Measurements from ENCODE around the gene GAST. TPM values are rescaled to one million over a fixed set of nuclear protein-coding genes. Genes with fewer than 3 reads are reported as not detected.

Gene GAST, protein sequence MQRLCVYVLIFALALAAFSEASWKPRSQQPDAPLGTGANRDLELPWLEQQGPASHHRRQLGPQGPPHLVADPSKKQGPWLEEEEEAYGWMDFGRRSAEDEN
- not detected for polyA plus RNA-seq (2013, experiment 1 of 2)
- not detected for polyA plus RNA-seq (2013, experiment 2 of 2)

DNA sequence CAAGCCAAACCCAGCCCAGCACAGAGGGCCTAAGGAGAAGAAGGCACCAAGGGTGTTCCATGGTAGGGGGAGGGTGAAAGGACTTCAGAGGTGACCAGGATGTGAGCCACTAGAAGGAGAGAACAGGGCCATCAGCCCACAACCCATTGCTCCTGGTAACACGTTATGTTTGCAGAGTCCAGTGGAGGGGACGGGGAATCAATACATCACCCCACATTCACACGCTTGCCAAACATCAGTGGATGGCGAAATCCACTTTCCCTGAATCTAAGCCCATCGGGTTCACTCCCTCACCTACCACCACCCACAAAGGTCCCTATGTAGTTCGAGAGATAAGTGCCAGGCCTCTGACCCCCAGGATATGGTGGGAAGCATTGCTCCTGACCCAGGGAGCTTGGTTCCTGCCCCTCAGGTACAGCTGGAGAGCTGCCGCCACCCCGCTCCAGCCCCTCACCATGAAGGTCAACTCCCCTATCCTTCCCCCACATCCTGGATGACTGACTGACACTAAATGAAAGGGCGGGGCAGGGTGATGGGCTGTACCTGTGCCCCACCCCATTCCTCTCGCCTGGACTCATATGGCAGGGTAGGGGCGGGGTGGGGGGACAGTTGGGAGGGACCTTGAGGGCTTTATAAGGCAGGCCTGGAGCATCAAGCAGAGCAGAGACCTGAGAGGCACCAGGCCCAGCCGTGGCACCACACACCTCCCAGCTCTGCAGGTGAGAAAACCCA, at the start of gene GAST:
GAST (plus strand) TSS at position 663 of the 732 bp plus-strand sequence. CDS start 3,106 bp downstream, outside the sequence.
- 88% methylated on average over 12 of the region's 12 CpGs for WGBS

DNA sequence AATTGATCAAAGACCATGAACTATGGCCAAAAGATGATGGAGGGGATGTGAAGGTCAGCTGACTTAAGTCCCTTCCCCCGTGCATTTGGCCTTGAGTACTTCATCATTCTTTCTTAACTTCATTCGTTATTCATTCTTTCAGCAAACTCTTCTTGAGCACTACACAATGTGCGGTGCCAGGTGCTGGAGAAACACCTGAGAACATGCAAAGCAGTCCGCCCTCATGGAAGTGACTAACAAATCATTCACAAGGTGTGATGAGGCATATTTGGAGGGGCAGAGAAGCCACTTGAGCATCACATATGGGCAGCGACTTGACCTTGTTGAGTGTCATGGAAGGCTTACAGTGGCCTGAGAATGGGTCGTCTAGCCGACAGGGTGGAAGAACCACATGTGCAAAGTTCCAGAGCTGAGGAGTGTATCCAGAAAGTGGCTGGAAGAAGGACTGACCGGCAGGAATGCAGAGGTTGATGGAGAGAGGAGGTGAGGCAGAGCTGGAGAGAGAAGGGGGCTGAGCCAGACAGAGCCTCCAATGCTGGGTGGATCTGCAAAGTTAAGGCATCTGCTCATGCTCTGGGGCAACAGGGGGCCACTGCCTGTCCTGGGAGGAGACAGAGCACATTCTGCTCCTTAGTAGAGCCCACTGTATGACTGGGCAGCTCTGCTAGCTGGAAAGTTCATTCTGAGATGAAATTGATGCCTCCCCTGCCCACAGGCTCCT, 48.5 kb upstream of the GAST start:
- Histone ChIP-seq H3K4me1 (ENCODE audit: insufficient read depth, low read length) (peaks cover 8% of the 10 kb centered on the region; the same call in 1 of the 2 replicates), H3K27me3 (ENCODE audit: insufficient read depth, low read length) (peaks cover 9% of the 10 kb centered on the region; the same call in 1 of the 2 replicates), H3K9me3 (ENCODE audit: insufficient read depth, low read depth, low read length) (no peaks in the 10 kb centered on the region), H3K27ac (ENCODE audit: low read depth, low read length) (no peak overlapping the region), H3K9ac (ENCODE audit: low read depth, low read length) (no peak overlapping the region), H3K36me3 (ENCODE audit: insufficient read depth, low read length) (no peaks in the 10 kb centered on the region), H3K4me3 (ENCODE audit: low read length) (no peak overlapping the region)
- 75% methylated on average over 8 of the region's 8 CpGs for WGBS

More for the DNA sequence above, at the start of gene GAST:
- Histone ChIP-seq H3K4me3 (ENCODE audit: low read length) (no peak within 1 kb of the TSS), H3K9ac (ENCODE audit: low read depth, low read length) (no peak within 1 kb of the TSS), H3K27me3 (ENCODE audit: insufficient read depth, low read length) (peaks cover 61% of the 10 kb centered on the region), H3K27ac (ENCODE audit: low read depth, low read length) (no peak within 1 kb of the TSS), H3K4me1 (ENCODE audit: insufficient read depth, low read length) (no peaks in the 10 kb centered on the region), H3K36me3 (ENCODE audit: insufficient read depth, low read length) (no peaks in the 10 kb centered on the region), H3K9me3 (ENCODE audit: insufficient read depth, low read depth, low read length) (no peaks in the 10 kb centered on the region)

DNA sequence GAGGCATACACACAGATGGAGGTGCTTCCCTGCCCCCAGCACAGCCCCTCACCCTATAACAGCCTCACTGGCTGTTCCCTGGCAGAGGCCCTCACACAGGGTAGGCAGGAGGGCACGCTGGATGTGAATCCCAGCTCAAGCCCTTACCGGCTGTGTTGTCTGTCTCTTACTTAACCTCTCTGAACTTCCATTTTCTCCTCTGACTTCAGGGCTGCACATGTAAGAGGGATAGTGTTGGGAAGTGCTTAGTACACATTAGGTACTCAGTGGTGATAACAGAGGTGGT, 48.0 kb upstream of the GAST start:
- Histone ChIP-seq H3K9ac (ENCODE audit: low read depth, low read length) (no peak overlapping the region), H3K9me3 (ENCODE audit: insufficient read depth, low read depth, low read length) (no peaks in the 10 kb centered on the region), H3K27me3 (ENCODE audit: insufficient read depth, low read length) (peaks cover 9% of the 10 kb centered on the region; the same call in 1 of the 2 replicates), H3K4me1 (ENCODE audit: insufficient read depth, low read length) (peaks cover 8% of the 10 kb centered on the region; the same call in 1 of the 2 replicates), H3K4me3 (ENCODE audit: low read length) (no peak overlapping the region), H3K36me3 (ENCODE audit: insufficient read depth, low read length) (no peaks in the 10 kb centered on the region), H3K27ac (ENCODE audit: low read depth, low read length) (no peak overlapping the region)
- 90% methylated on average over 2 of the region's 2 CpGs for WGBS

DNA sequence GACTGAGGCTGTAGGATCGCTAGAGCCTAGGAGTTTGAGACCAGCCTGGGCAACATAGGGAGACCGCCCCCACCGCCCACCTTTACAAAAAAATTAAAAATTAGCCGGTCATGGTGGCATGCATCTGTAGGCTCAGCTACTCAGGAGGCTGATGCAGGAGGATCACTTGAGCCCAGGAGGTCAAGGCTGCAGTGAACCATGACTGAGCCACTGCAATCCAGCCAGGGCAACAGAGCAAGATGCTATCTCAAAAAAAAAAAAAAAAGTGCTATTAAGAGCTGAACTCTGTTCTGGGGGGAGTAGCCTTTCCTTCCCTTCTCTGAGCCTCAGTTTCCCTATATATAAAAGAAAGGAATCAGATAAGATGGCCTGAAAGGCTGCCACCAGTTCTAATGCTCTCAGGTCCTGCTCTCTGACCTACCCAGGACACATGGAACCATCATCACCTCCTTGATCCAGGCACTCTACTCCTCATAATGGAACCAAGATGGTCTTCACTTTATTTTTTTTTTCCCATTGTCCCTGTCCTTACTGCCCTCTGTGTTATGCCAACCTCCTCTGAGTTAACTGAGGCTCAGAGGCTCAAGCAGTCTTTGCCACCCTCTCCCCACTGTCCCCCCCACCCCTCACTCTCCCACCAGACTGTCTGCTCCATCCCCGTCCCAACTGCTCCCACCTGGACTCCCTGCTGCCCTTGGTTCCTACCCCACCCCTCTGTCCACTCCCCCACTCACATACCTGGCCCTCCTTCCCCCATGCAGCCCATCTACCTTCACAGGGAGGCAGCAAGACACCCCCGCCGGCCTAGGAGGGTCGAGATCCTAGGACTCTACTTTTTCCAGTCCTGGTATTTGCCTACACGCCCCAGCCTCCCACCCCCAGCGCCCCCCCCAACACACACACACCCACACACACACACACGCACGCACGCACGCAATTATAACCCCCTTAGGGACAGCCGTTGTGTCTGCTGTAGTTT, 47.3 kb upstream of the GAST start:
- Histone ChIP-seq H3K9ac (ENCODE audit: low read depth, low read length) (no peak overlapping the region), H3K4me3 (ENCODE audit: low read length) (no peak overlapping the region), H3K27me3 (ENCODE audit: insufficient read depth, low read length) (peaks cover 9% of the 10 kb centered on the region; the same call in 1 of the 2 replicates), H3K27ac (ENCODE audit: low read depth, low read length) (no peak overlapping the region), H3K4me1 (ENCODE audit: insufficient read depth, low read length) (peaks cover 8% of the 10 kb centered on the region; the same call in 1 of the 2 replicates), H3K36me3 (ENCODE audit: insufficient read depth, low read length) (no peaks in the 10 kb centered on the region), H3K9me3 (ENCODE audit: insufficient read depth, low read depth, low read length) (no peaks in the 10 kb centered on the region)
- 86% methylated on average over 15 of the region's 15 CpGs for WGBS

DNA sequence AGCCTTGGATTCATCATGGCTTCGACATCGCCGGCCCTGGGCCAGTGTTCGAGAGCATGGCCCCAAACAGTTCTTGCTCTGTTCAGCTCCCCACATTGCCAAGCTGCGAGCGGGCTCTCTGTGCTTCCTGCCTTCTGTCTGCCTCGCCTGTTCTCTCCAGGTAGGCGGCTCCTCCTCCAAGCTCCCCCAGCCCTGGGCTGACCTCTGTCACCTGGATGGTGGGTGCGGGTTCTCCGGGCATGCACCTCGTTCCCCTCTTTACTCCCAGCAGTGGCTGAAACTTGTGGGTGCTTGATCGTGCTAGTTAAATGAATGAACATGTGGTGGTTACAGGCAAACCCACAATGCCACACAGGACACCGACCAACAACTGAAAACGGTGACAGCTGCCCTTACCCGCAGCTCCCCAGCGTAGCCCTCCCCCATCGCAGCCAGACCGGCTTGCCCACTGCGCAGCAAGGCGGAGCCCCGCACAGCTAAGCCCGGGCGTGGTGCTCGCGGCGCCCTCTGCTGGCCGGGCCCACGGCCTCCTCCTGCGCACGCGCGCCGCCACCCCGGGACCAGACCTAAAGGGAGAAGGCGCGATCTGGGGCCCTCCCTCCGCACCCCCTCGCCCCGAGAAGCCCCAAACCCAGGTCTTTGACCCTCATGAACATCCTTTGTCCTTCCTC, 46.4 kb upstream of the GAST start:
- peak overlapping the region; percentile 47 for H3K9ac ChIP-seq (ENCODE audit: low read depth, low read length)
- peak overlapping the region; percentile 71 for H3K4me3 ChIP-seq (ENCODE audit: low read length)
- H3K27me3 ChIP-seq (ENCODE audit: insufficient read depth, low read length): peaks cover 9% of the 10 kb centered on the region; the same call in 1 of the 2 replicates
- WGBS: 17% methylated on average over 38 of the region's 39 CpGs
- no peaks in the 10 kb centered on the region for H3K9me3 ChIP-seq (ENCODE audit: insufficient read depth, low read depth, low read length)
- no peak overlapping the region for H3K27ac ChIP-seq (ENCODE audit: low read depth, low read length)
- H3K36me3 ChIP-seq (ENCODE audit: insufficient read depth, low read length): no peaks in the 10 kb centered on the region
- peaks cover 8% of the 10 kb centered on the region; the same call in 1 of the 2 replicates for H3K4me1 ChIP-seq (ENCODE audit: insufficient read depth, low read length)

DNA sequence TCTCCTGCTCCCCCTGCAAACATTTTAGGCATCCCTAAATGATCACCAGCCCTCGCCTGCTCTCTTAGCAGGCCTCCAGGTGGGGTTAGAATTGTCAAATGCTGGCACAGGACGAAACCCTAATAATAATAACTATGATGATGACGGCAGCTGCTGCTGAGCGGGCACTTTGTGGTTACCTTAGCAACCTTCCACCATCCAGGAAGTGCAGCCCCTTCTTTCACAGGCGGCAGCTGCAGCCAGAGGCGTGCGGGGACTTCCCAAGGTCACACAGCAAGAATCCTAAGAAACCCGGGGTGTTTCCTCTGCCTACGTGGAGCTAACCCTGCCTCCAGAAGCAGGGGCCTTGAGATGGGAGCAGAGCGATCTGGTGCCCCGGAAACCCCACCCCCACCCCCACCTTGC, 45.9 kb upstream of the GAST start:
- peak overlapping the region; percentile 47 for H3K9ac ChIP-seq (ENCODE audit: low read depth, low read length)
- peak overlapping the region; percentile 71 for H3K4me3 ChIP-seq (ENCODE audit: low read length)
- no peaks in the 10 kb centered on the region for H3K9me3 ChIP-seq (ENCODE audit: insufficient read depth, low read depth, low read length)
- H3K27me3 ChIP-seq (ENCODE audit: insufficient read depth, low read length): peaks cover 9% of the 10 kb centered on the region; the same call in 1 of the 2 replicates
- no peaks in the 10 kb centered on the region for H3K36me3 ChIP-seq (ENCODE audit: insufficient read depth, low read length)
- WGBS: 3% methylated on average over 11 of the region's 11 CpGs
- peaks cover 8% of the 10 kb centered on the region; the same call in 1 of the 2 replicates for H3K4me1 ChIP-seq (ENCODE audit: insufficient read depth, low read length)
- no peak overlapping the region for H3K27ac ChIP-seq (ENCODE audit: low read depth, low read length)

DNA sequence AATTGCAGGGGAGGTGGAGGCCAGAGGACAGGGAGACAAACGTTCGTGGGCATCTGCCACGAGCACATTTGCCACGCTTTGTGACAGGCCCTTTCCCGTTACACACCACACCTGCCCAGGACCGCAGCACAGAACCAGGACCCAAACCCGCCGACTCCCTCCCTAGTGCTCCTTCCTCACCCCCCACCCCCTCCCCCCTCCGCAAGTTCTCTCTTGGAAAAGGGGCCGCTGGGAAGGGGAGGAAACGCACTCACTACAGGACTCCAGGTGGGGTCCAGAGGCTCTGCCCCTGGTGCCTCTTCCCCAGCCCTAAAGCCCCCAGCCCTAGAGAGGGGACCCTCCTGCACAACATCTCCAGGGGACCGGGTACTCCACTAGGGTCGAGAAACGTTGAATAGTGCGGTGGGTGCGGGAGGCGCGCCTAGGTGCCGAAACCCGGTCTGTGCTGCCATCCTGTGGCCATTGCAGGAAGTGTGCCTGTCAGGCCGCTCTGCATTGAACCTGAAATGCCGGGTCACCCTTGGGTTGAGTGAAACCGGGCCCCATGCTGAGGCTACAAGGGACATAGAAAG, 45.3 kb upstream of the GAST start:
- Histone ChIP-seq H3K36me3 (ENCODE audit: insufficient read depth, low read length) (no peaks in the 10 kb centered on the region), H3K4me3 (ENCODE audit: low read length) (peak overlapping the region; percentile 71), H3K27me3 (ENCODE audit: insufficient read depth, low read length) (peaks cover 9% of the 10 kb centered on the region; the same call in 1 of the 2 replicates), H3K4me1 (ENCODE audit: insufficient read depth, low read length) (peaks cover 8% of the 10 kb centered on the region; the same call in 1 of the 2 replicates), H3K9ac (ENCODE audit: low read depth, low read length) (no peak overlapping the region), H3K27ac (ENCODE audit: low read depth, low read length) (no peak overlapping the region), H3K9me3 (ENCODE audit: insufficient read depth, low read depth, low read length) (no peaks in the 10 kb centered on the region)
- WGBS: under 1% methylated on average over 22 of the region's 23 CpGs

DNA sequence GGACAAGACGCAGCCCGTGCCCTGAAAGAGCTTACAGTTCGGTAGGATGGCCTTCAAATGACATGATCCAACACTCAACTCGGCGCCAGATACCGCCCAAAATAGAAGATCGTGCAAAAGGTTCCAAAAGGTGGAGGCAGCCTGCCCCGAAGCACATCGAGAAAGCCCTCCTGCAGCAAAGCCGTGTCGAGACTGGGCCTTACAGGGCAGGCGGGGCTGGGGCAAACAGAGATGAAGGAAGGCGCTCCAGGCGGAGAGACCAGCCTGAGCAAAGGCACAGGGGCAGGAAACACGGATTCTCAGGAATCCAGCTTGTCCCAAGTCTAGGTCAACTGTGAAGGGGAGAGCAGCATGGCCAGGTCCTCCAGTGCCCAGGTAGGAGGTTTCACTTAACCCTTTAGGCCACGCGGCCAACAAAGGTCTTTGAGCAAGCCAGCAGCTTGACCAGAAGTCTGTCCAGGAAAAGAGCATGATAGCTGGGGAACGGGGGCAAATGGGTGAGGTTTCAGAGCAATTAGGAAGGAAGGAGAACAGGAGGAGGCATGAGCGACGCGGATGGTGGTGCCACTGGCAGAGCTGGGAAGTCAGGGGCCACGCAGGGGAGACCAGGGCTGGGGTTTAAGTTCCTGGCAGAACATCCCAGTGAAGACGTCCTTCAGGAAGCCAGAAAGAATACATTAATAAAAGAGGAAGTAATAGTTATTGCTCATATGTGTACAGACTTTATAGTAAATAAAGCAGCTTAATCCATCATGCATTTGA, 44.7 kb upstream of the GAST start:
- Histone ChIP-seq H3K36me3 (ENCODE audit: insufficient read depth, low read length) (no peaks in the 10 kb centered on the region), H3K9me3 (ENCODE audit: insufficient read depth, low read depth, low read length) (no peaks in the 10 kb centered on the region), H3K27me3 (ENCODE audit: insufficient read depth, low read length) (peaks cover 9% of the 10 kb centered on the region; the same call in 1 of the 2 replicates), H3K27ac (ENCODE audit: low read depth, low read length) (no peak overlapping the region), H3K4me1 (ENCODE audit: insufficient read depth, low read length) (peaks cover 8% of the 10 kb centered on the region; the same call in 1 of the 2 replicates), H3K9ac (ENCODE audit: low read depth, low read length) (no peak overlapping the region), H3K4me3 (ENCODE audit: low read length) (peak overlapping the region; percentile 71)
- 52% methylated on average over 22 of the region's 23 CpGs for WGBS

DNA sequence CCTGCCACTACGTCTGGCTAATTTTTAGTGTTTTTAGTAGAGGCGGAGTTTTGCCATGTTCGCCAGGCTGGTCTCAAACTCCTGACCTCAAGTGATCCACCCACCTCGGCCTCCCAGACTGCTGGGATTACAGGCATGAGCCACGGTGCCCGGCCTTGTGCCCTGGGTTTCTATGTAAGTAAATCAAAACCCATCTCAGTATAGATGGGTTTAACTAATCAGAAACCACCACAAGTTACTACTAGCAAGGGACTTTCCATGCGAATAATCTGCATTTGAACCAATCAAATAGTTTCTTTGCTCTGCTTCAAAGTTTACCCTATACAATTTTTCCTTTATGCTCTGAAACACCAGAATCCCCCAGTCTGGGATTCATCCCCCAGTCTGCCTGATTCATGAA, 40.0 kb upstream of the GAST start:
- Histone ChIP-seq H3K4me1 (ENCODE audit: insufficient read depth, low read length) (peaks cover 20% of the 10 kb centered on the region), H3K9ac (ENCODE audit: low read depth, low read length) (no peak overlapping the region)
- WGBS: 94% methylated on average over 7 of the region's 7 CpGs

More for the DNA sequence above, 40.0 kb upstream of the GAST start:
- H3K36me3 ChIP-seq (ENCODE audit: insufficient read depth, low read length): no peaks in the 10 kb centered on the region
- H3K27ac ChIP-seq (ENCODE audit: low read depth, low read length): no peak overlapping the region
- no peaks in the 10 kb centered on the region for H3K9me3 ChIP-seq (ENCODE audit: insufficient read depth, low read depth, low read length)
- H3K27me3 ChIP-seq (ENCODE audit: insufficient read depth, low read length): peaks cover 4% of the 10 kb centered on the region; the same call in 1 of the 2 replicates
- H3K4me3 ChIP-seq (ENCODE audit: low read length): no peak overlapping the region
